Body of pancreas (tissue), 4 donors: ENCODE results near the gene R3HDM2. TPM values are rescaled to one million over a fixed set of nuclear protein-coding genes. Genes with fewer than 3 reads are reported as not detected.

Source experiments
- ATAC-seq: fragments of 150-250 bp; one replicate; pipeline ENCODE4 v1.9.1; 2016
- DNase-seq, 4 donors: peaks; one replicate each; pipeline ENCODE4 v3.0.0-alpha.2; 2019
- H3K27ac ChIP-seq, 4 donors: fragments of 200-600 bp; sonication (generic); 1 replicate in 3 of 4; 2 replicates in 1 of 4; pipeline versions ENCODE4 v1.5.1 to v1.6.1; 2016 to 2019; ENCODE audit warnings: mild to moderate bottlenecking in 1 of 4, mixed read lengths in 1 of 4, moderate library complexity in 1 of 4
- H3K27me3 ChIP-seq, 2 donors: fragments of 200-600 bp; sonication (generic); one replicate each; pipeline ENCODE4 v1.6.0; 2016; ENCODE audit warnings: mild to moderate bottlenecking in 1 of 2
- H3K36me3 ChIP-seq, 2 donors: fragments of 200-600 bp; sonication (generic); replicated peaks in 1 of 2; 2 replicates each; pipeline ENCODE4 v1.5.1; 2016; ENCODE audit warnings: low read depth in 2 of 2; ENCODE audit not compliant: insufficient read depth in 1 of 2
- H3K4me1 ChIP-seq: fragments of 200-600 bp; sonication (generic); one replicate; pipeline ENCODE4 v1.6.0; 2016
- H3K4me3 ChIP-seq, 2 donors: fragments of 200-600 bp; sonication (generic); 1 replicate in 1 of 2; 2 replicates in 1 of 2; pipeline ENCODE4 v1.5.1; 2016 to 2019
- H3K9me3 ChIP-seq, 3 donors: fragments of 200-600 bp; sonication (generic); 1 replicate in 2 of 3; 2 replicates in 1 of 3; pipeline ENCODE4 v1.5.1; 2016
- CTCF ChIP-seq, 7 experiments: fragments of 450-650 bp in 4 of 7; fragments of 200-600 bp in 3 of 7; sonication (generic) in 3 of 7; IDR thresholded peaks; one replicate each; pipeline ENCODE4 v1.5.1; 2016 to 2019; ENCODE audit warnings: antibody characterized with exemption in 7 of 7
- POLR2A ChIP-seq, 3 donors: fragments of 450-650 bp; IDR thresholded peaks; one replicate each; pipeline ENCODE4 v1.6.1; 2016; ENCODE audit warnings: antibody characterized with exemption in 3 of 3, mild to moderate bottlenecking in 2 of 3
- WGBS, 2 donors: methylation state at CpG; one replicate each; pipeline ENCODE4 v1.1.5; 2017; 5-methylcytosine and 5-hydroxymethylcytosine counted together
- intact Hi-C: fragments of 100-400 bp; cut with DNase I; formaldehyde crosslinking; loops from one replicate; pipeline ENCODE4 v1.15.1; 2023
- total RNA-seq, 2 donors: library from RNA; depleted of rRNA; stranded (reverse); fragments of >200 nt; gene quantifications; one replicate each; pipeline ENCODE4 v1.1.0, GENCODE V29; 2016

The R3HDM2 gene
- total RNA-seq, 2 donors from 2014 or later: 16.1 to 41.9 TPM

- DNase-seq: no peak
- intact Hi-C loops: no loop called here
- Histone ChIP-seq H3K36me3 (peaks cover 0 to 17% of the 10 kb centered on the region in 2 donors), H3K27ac (no peak overlapping the region), H3K4me3 (no peak overlapping the region), H3K9me3 (no peaks in the 10 kb centered on the region), H3K27me3 (no peaks in the 10 kb centered on the region), H3K4me1 (peaks cover 24% of the 10 kb centered on the region)
- no peak for ATAC-seq
- 82 to 86% methylated on average over 3 of the region's 3 CpGs for WGBS, 2 donors
- no peak for TF ChIP-seq POLR2A (IDR thresholded peaks at IDR 0.05)
- TF ChIP-seq CTCF (IDR thresholded peaks at IDR 0.05): no peak
Observed at GRCh38 chr12:57262126-57262822, 168.6 kb downstream of the R3HDM2 start.

DNA sequence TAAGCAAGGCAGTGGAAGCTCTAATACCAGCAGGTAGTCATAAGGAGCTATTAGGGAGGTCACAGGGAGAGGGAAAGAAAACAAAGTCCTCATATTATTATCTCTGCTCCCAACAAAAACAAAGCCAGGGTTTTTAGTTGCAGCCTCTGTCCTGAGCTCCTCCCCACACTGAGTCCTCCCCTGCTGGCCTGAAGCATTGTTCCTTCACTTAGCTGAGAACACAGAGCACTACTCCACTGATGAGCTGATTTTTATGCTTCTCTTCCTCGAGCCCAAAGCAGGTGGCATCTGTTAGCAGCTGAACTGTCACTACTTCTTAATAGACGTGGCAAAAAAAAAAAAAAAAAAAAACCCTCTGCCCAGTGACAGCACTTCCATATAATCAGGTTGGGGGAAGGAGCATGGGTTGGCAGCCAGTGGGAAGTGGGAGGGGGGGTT, 169.4 kb downstream of the R3HDM2 start:
- WGBS, 2 donors: 55 to 63% methylated on average over 2 of the region's 2 CpGs
- Histone ChIP-seq H3K27me3 (no peaks in the 10 kb centered on the region), H3K9me3 (no peaks in the 10 kb centered on the region), H3K36me3 (peaks cover 0 to 17% of the 10 kb centered on the region in 2 donors), H3K4me3 (no peak overlapping the region), H3K27ac (no peak overlapping the region), H3K4me1 (peaks cover 24% of the 10 kb centered on the region)
- DNase-seq (no peak), ATAC-seq (no peak)
- intact Hi-C loops: no loop called here
- no peak for TF ChIP-seq CTCF (IDR thresholded peaks at IDR 0.05)
- TF ChIP-seq POLR2A (IDR thresholded peaks at IDR 0.05): no peak

DNA sequence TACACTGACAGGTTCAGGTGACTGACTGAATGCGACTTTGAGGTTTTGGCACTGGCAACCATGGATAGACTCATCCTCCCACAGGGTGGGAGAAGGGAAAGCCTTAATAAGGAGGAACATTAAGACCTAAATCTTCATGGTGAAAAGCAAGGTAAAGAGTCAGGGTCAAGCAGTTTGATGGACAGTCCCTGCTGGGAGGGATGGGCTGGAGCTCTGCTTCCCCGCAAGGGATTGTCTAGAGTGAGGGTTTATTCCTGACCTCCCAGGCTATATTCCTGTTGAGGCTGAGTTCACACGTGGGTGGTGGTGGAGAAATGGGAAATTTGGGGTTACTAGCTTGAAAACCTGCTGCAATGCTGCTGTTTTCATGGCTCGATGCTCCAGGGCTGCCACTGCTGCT, 170.5 kb downstream of the R3HDM2 start:
- TF ChIP-seq CTCF (IDR thresholded peaks at IDR 0.05): no peak
- TF ChIP-seq POLR2A (IDR thresholded peaks at IDR 0.05): no peak

DNA sequence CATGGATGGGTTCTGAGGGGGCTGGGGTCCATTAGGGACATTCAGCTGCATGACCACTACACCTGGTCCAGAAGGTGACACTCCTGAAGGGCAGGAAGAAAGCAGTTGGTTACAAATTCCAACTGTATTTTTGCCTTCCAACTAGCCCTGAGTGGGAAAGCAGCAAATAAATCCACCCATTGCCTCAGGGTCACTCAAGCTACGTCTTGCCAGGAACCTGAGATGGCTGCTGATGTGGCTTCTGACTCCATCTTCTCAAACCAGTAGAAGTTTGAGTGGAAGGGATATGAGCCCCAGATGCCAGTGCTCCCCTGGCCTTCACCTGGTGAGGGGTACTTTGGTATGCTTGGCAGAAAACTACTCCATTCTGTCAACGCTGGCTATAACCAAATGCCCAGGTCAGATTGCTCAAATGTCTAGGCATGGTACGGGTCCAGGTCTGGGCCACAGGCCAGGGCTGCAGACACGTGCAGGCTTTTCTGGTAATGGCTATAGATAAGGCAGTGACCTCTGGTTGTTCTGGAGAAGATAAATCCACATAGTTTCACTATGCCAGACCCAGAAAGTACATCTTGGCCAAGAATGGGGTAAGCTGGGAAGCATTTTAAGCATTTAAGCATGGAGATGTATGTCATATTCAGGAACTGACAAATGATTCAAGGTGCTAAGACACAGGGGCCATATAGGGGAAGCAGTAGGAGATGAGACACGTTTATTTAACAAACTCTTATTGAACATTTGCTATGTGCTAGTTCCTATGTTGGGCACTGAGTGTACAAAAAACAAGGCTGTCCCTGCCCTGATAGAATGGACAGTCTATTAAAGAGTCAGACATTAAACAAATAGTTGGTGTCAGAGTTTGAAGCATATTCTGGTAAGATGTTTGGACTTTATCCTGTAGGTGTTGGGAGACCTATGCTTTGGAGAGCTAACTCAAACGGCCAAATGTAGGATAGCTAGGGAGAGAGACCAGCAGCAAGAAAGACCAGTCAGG, 171.6 kb downstream of the R3HDM2 start:
- H3K4me1 ChIP-seq: peaks cover 24% of the 10 kb centered on the region
- TF ChIP-seq POLR2A (IDR thresholded peaks at IDR 0.05) (no peak), CTCF (IDR thresholded peaks at IDR 0.05) (no peak)
- H3K9me3 ChIP-seq: no peaks in the 10 kb centered on the region
- intact Hi-C loops: no loop called here
- peaks cover 0 to 17% of the 10 kb centered on the region in 2 donors for H3K36me3 ChIP-seq
- 15 to 18% methylated on average over 6 of the region's 6 CpGs for WGBS, 2 donors
- ATAC-seq (peak; percentile 85), DNase-seq (peak; percentile 54 to 80 (median 70))
- no peaks in the 10 kb centered on the region for H3K27me3 ChIP-seq
- H3K27ac ChIP-seq: peak overlapping the region in 3 of 4 donors; percentile 22 to 58 (median 27)
- H3K4me3 ChIP-seq: no peak overlapping the region

More for the DNA sequence above, 170.5 kb downstream of the R3HDM2 start:
- Histone ChIP-seq H3K9me3 (no peaks in the 10 kb centered on the region), H3K4me3 (no peak overlapping the region), H3K4me1 (peaks cover 24% of the 10 kb centered on the region), H3K36me3 (peaks cover 0 to 17% of the 10 kb centered on the region in 2 donors), H3K27me3 (no peaks in the 10 kb centered on the region), H3K27ac (no peak overlapping the region)
- intact Hi-C loops: no loop called here
- ATAC-seq (no peak), DNase-seq (no peak)
- 90 to 96% methylated on average over 4 of the region's 4 CpGs for WGBS, 2 donors
